Calu3 (cell line): ENCODE results near the gene EGR2. TPM values are rescaled to one million over a fixed set of nuclear protein-coding genes. Genes with fewer than 3 reads are reported as not detected.

ENCODE experiments used
- BruUV-seq: library from RNA; stranded (reverse); fragments of 400-500 nt; replicated peaks from 2 replicates; lab custom pipeline; 2021; lab: Mats Ljungman, UMichigan
- CTCF ChIA-PET: fragments of 300-600 bp; sonication (Branson Sonifier 250); formaldehyde crosslinking; loops from one replicate; lab custom pipeline; 2022; ENCODE audit warnings: antibody characterized with exemption; lab: Charles Lee
- DNase-seq: peaks from one replicate; pipeline ENCODE4 v3.0.0; 2022
- H3K27ac Mint-ChIP-seq: one replicate; pipeline ENCODE4 v1.8.0; 2022; ENCODE audit warnings: mixed read lengths; ENCODE audit not compliant: unreplicated experiment
- H3K27me3 Mint-ChIP-seq: one replicate; pipeline ENCODE4 v1.8.0; 2022; ENCODE audit warnings: mixed read lengths; ENCODE audit not compliant: unreplicated experiment
- H3K36me3 Mint-ChIP-seq: one replicate; pipeline ENCODE4 v1.8.0; 2022; ENCODE audit warnings: mild to moderate bottlenecking, moderate library complexity, mixed read lengths; ENCODE audit not compliant: insufficient read depth, unreplicated experiment
- H3K4me1 Mint-ChIP-seq: one replicate; pipeline ENCODE4 v1.8.0; 2022; ENCODE audit warnings: mild to moderate bottlenecking, low read depth, mixed read lengths; ENCODE audit not compliant: unreplicated experiment
- H3K4me3 Mint-ChIP-seq: one replicate; pipeline ENCODE4 v1.8.0; 2022; ENCODE audit warnings: mild to moderate bottlenecking, low read depth, moderate library complexity, mixed read lengths; ENCODE audit not compliant: unreplicated experiment
- H3K9me3 Mint-ChIP-seq: one replicate; pipeline ENCODE4 v1.8.0; 2022; ENCODE audit warnings: low read depth, mixed read lengths; ENCODE audit not compliant: unreplicated experiment
- intact Hi-C: fragments of 100-400 bp; cut with micrococcal nuclease; formaldehyde crosslinking; loops from one replicate; pipeline ENCODE4 v1.10.0; 2022; ENCODE audit not compliant: unreplicated experiment
- total RNA-seq: library from RNA; stranded (reverse); gene quantifications from 2 replicates; pipeline ENCODE4 v1.2.3, GENCODE V29; 2022
- TF ChIP-seq, protein P1 (sequence below): fragments of 200-600 bp; IDR thresholded peaks from one replicate; pipeline ENCODE4 v1.8.0; 2022; ENCODE audit warnings: antibody characterized with exemption; ENCODE audit not compliant: unreplicated experiment

The EGR2 gene
- total RNA-seq, 1 experiment from 2014 or later: 0.68 TPM

DNA sequence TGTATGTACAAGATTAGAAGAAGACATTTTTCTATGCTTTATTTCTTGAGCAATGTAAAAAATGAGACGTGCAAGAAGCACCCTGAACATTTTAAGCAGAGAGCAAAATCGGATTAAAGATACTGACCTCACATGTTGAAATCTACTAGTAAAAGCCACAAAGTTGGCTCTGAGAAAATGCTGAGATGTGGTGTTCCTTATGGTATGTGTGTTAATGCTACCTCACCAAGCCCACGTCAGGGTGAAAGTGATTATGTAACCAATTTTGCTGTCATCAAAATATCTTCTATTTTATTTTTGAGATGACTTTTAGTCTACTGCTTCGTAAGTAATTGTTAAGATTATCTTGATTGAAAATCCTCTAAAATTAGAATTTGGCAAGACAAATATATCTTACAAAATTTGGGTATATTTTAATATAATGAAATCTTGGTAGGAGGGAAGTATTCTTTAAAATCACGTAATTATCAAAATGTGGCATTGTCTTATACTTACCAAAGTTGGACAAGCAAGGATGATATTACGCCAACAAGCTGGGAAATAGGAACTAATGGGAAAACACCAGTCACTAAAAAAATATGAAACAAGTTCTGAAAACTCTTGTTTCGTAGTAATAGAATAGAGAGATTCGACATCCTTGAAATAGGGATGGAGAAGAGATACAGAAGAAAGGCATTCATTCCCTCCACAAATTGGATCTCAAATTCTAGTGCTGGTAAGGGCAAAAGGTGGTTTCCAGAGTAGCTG is 5.8 kb downstream of the EGR2 start:
- Mint-ChIP-seq H3K4me1 (peaks cover 30% of the 10 kb centered on the region), H3K9me3 (no peaks in the 10 kb centered on the region), H3K27ac (no peak overlapping the region), H3K27me3 (peaks cover 28% of the 10 kb centered on the region), H3K36me3 (peaks cover 17% of the 10 kb centered on the region), H3K4me3 (no peak overlapping the region)
- no peak for DNase-seq
- intact Hi-C loops: loop anchor here (10.0 kb wide), 1 partner anchor 556 kb away; no protein-coding TSS in a partner anchor
- no TSS peak for BruUV-seq
- TF ChIP-seq, protein P1, sequence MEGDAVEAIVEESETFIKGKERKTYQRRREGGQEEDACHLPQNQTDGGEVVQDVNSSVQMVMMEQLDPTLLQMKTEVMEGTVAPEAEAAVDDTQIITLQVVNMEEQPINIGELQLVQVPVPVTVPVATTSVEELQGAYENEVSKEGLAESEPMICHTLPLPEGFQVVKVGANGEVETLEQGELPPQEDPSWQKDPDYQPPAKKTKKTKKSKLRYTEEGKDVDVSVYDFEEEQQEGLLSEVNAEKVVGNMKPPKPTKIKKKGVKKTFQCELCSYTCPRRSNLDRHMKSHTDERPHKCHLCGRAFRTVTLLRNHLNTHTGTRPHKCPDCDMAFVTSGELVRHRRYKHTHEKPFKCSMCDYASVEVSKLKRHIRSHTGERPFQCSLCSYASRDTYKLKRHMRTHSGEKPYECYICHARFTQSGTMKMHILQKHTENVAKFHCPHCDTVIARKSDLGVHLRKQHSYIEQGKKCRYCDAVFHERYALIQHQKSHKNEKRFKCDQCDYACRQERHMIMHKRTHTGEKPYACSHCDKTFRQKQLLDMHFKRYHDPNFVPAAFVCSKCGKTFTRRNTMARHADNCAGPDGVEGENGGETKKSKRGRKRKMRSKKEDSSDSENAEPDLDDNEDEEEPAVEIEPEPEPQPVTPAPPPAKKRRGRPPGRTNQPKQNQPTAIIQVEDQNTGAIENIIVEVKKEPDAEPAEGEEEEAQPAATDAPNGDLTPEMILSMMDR: no peak
- CTCF ChIA-PET: interaction anchor here (1.0 kb wide), 1 partner anchor 11 kb away, joined by 3 read pairs; no protein-coding TSS in a partner anchor

GRCh38 chr10:62806251-62806650 is 9.9 kb downstream of the EGR2 start:
- intact Hi-C loops: no loop called here
- peak overlapping the region; percentile 62 for H3K27ac Mint-ChIP-seq
- H3K27me3 Mint-ChIP-seq: peaks cover under 1% of the 10 kb centered on the region
- BruUV-seq: TSS peak; percentile 65
- H3K36me3 Mint-ChIP-seq: peaks cover 31% of the 10 kb centered on the region
- H3K4me3 Mint-ChIP-seq: peak overlapping the region; percentile 92
- DNase-seq: no peak
- peaks cover 29% of the 10 kb centered on the region for H3K4me1 Mint-ChIP-seq
- H3K9me3 Mint-ChIP-seq: no peaks in the 10 kb centered on the region
- CTCF ChIA-PET: interaction anchor here (0.8 to 1.0 kb wide), 3 partner anchors 10 to 17 kb away, joined by 3 to 6 read pairs (median 6); partner anchors contain the start of gene EGR2
- TF ChIP-seq, protein P1: no peak

- Mint-ChIP-seq H3K36me3 (peaks cover 31% of the 10 kb centered on the region), H3K9me3 (no peaks in the 10 kb centered on the region), H3K4me3 (peak overlapping the region; percentile 92), H3K27ac (peak overlapping the region; percentile 99), H3K4me1 (peaks cover 29% of the 10 kb centered on the region), H3K27me3 (peaks cover 8% of the 10 kb centered on the region)
- TF ChIP-seq, protein P1: no peak
- peak; percentile 51 for DNase-seq
- BruUV-seq: TSS peak; percentile 0
- intact Hi-C loops: loop anchor here (2.0 kb wide), 1 partner anchor 73 kb away; no protein-coding TSS in a partner anchor
- CTCF ChIA-PET: interaction anchor here (0.8 to 1.9 kb wide), 4 partner anchors 11 to 13 kb away, joined by 6 to 8 read pairs (median 6); partner anchors contain the start of gene EGR2
Measured at GRCh38 chr10:62805231-62806099, 10.7 kb downstream of the EGR2 start.
